ENCODE data around the gene DPM3.

- TF ChIP-seq POLR2A (IDR thresholded peaks at IDR 0.05), result no peak
- no peak for TF ChIP-seq CTCF (IDR thresholded peaks at IDR 0.05)
These were observed 24.1 kb downstream of the DPM3 start for GRCh38 chr1:155116113-155116764.
